Spinal cord (tissue), 10 donors: Measurements from ENCODE around the gene ARHGEF19. TPM values are rescaled to one million over a fixed set of nuclear protein-coding genes. Genes with fewer than 3 reads are reported as not detected.
A peak's percentile ranks its signal among the peaks of the same experiment; 100 is the strongest.

Experiments
- DNase-seq, 6 donors: peaks; one replicate each; pipeline versions ENCODE4 v3.0.0 to v3.0.0-alpha.2; 2013 to 2015; ENCODE audit warnings: low spot score in 6 of 6, low read depth in 4 of 6
- H3K27ac ChIP-seq: one replicate; pipeline ENCODE4 v1.5.1; 2013; ENCODE audit warnings: low read depth, low read length, control low read depth
- H3K27me3 ChIP-seq: one replicate; pipeline ENCODE4 v1.6.1; 2013; ENCODE audit warnings: low read length; ENCODE audit not compliant: control insufficient read depth, insufficient read depth
- H3K36me3 ChIP-seq: one replicate; pipeline ENCODE4 v1.6.1; 2013; ENCODE audit warnings: low read length; ENCODE audit not compliant: control insufficient read depth, insufficient read depth
- H3K4me1 ChIP-seq: one replicate; pipeline ENCODE4 v1.6.1; 2013; ENCODE audit warnings: low read length; ENCODE audit not compliant: control insufficient read depth, insufficient read depth
- H3K4me3 ChIP-seq: one replicate; pipeline ENCODE4 v1.5.1; 2013; ENCODE audit warnings: low read depth, low read length, control low read depth
- H3K9me3 ChIP-seq: one replicate; pipeline ENCODE4 v1.6.1; 2013; ENCODE audit warnings: low read length; ENCODE audit not compliant: control insufficient read depth, insufficient read depth
- WGBS: methylation state at CpG from one replicate; pipeline ENCODE4 v1.1.5; 2013; ENCODE audit warnings: missing lambda C conversion rate; ENCODE audit not compliant: insufficient coverage; 5-methylcytosine and 5-hydroxymethylcytosine counted together
- polyA plus RNA-seq, 2 donors: library from polyadenylated mRNA; unstranded; fragments of 120-200 nt; gene quantifications; one replicate each; pipeline ENCODE4 v1.2.1, GENCODE V29; 2013; ENCODE audit not compliant: insufficient read length in 2 of 2
- total RNA-seq, 2 donors: library from RNA; depleted of rRNA in 1 of 2; stranded (reverse); fragments of 120-200 nt in 1 of 2; fragments of >200 nt in 1 of 2; gene quantifications; one replicate each; pipeline versions ENCODE4 v1.2.3 to v1.2.4, GENCODE V29; 2013 to 2014
- donor health status: healthy.

Gene ARHGEF19
- total and polyA plus RNA-seq, 4 donors, result 1.6 to 5.1 (median 2.5) TPM

GRCh38 chr1:16236511-16237342 lies 24.3 kb upstream of the ARHGEF19 start, which contains the start of gene CPLANE2:
TSS of gene CPLANE2 (minus strand) at chr1:16237183. CDS start at chr1:16236742, 441 bp downstream.
- H3K36me3 ChIP-seq, result peaks cover 16% of the 10 kb centered on the region
- no peaks in the 10 kb centered on the region for H3K9me3 ChIP-seq
- under 1% methylated on average over 57 of the region's 57 CpGs for WGBS
- peak within 1 kb of the TSS; percentile 72 for H3K27ac ChIP-seq
- DNase-seq, result peak; percentile 80 to 98 (median 88)
- H3K4me3 ChIP-seq, result peak within 1 kb of the TSS; percentile 65
- peaks cover 17% of the 10 kb centered on the region for H3K4me1 ChIP-seq
- H3K27me3 ChIP-seq, result no peaks in the 10 kb centered on the region

DNA sequence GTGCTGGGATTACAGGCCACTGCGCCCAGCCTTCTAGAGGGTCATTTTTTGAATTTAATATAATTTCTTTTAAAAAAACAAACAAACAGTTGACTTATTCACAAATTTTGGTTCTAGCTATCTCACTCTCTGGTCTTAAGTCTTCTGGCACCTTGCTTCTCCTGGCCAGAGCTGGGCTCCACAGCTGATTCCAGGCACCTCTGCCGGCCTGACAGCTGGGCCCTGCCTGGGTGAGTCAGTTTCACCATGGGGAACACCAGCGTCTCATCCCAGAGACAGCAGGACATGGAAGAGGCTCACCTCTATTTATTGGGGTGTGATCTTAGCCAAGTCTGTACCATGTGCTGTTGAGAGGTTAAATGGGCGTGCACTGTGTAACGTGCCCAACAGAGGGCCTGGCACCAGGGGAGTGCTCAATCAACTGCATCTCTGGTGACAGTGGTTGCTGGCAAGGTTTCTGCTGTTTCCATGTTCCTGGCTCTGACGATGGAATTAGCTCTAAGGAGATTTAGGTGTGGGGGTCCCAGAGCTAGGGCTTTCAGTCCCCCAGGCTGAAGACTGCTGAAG lies 23.6 kb upstream of the ARHGEF19 start:
- H3K27ac ChIP-seq, result no peak overlapping the region
- DNase-seq, result peak in 2 of 6 donors; percentile 46 to 53
- peaks cover 11% of the 10 kb centered on the region for H3K4me1 ChIP-seq
- WGBS, result 26% methylated on average over 4 of the region's 6 CpGs
- H3K36me3 ChIP-seq, result peaks cover 23% of the 10 kb centered on the region
- H3K27me3 ChIP-seq, result no peaks in the 10 kb centered on the region
- peak overlapping the region; percentile 65 for H3K4me3 ChIP-seq
- H3K9me3 ChIP-seq, result no peaks in the 10 kb centered on the region

DNA sequence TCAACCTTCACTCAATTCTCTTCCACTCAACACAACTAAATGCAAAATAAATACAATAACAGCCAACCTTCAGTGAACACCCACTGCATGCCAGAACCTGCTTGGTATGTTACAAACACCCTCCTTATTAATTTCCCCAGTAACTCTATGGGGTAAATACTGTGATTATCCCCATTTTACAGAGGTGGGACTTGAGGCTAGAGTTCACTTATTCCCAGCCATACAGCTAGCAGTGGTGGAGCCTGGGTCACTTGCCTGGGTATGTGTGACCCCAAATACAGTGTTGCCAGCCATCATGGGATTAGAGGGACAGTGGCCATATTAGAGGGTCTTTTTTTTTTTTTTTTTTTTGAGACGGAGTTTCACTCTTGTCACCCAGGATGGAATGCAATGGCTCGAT lies 22.9 kb upstream of the ARHGEF19 start:
- no CpG with 5 or more reads among the region's 2 CpGs for WGBS
- H3K4me3 ChIP-seq, result no peak overlapping the region
- peaks cover 11% of the 10 kb centered on the region for H3K4me1 ChIP-seq
- peaks cover 1% of the 10 kb centered on the region for H3K27me3 ChIP-seq
- H3K36me3 ChIP-seq, result peaks cover 29% of the 10 kb centered on the region
- DNase-seq, result no peak
- no peaks in the 10 kb centered on the region for H3K9me3 ChIP-seq
- H3K27ac ChIP-seq, result no peak overlapping the region

DNA sequence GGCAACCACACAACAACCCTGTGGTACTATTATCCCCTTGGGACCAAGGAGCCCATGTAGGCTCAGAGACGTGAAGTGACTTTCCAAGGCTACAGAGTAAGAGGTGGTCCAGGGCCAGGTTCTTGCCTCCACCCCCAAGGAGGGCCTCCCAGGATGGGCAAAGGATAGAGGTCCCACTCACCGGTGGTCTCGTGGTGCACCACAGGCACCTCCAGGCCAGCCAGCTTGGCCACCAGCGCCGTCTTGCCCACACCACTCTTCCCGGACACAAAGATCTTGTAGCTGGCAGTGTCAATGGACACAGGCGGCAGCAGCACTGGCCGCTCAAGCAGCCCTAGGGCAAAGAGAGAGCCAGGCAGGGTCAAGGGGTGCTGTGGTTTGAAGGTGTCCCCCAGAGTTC lies 21.0 kb upstream of the ARHGEF19 start:
- no peak for DNase-seq
- WGBS, result 95% methylated on average over 8 of the region's 8 CpGs
- Histone ChIP-seq H3K9me3 (no peaks in the 10 kb centered on the region), H3K4me3 (no peak overlapping the region), H3K27me3 (peaks cover 16% of the 10 kb centered on the region), H3K4me1 (peaks cover 11% of the 10 kb centered on the region), H3K36me3 (peaks cover 37% of the 10 kb centered on the region), H3K27ac (no peak overlapping the region)

GRCh38 chr1:16232316-16232710 lies 19.9 kb upstream of the ARHGEF19 start:
- Histone ChIP-seq H3K4me1 (peaks cover 22% of the 10 kb centered on the region), H3K4me3 (no peak overlapping the region), H3K27ac (no peak overlapping the region), H3K36me3 (peaks cover 37% of the 10 kb centered on the region), H3K27me3 (peaks cover 27% of the 10 kb centered on the region), H3K9me3 (no peaks in the 10 kb centered on the region)
- WGBS, result 96% methylated on average over 5 of the region's 5 CpGs
- no peak for DNase-seq

DNA sequence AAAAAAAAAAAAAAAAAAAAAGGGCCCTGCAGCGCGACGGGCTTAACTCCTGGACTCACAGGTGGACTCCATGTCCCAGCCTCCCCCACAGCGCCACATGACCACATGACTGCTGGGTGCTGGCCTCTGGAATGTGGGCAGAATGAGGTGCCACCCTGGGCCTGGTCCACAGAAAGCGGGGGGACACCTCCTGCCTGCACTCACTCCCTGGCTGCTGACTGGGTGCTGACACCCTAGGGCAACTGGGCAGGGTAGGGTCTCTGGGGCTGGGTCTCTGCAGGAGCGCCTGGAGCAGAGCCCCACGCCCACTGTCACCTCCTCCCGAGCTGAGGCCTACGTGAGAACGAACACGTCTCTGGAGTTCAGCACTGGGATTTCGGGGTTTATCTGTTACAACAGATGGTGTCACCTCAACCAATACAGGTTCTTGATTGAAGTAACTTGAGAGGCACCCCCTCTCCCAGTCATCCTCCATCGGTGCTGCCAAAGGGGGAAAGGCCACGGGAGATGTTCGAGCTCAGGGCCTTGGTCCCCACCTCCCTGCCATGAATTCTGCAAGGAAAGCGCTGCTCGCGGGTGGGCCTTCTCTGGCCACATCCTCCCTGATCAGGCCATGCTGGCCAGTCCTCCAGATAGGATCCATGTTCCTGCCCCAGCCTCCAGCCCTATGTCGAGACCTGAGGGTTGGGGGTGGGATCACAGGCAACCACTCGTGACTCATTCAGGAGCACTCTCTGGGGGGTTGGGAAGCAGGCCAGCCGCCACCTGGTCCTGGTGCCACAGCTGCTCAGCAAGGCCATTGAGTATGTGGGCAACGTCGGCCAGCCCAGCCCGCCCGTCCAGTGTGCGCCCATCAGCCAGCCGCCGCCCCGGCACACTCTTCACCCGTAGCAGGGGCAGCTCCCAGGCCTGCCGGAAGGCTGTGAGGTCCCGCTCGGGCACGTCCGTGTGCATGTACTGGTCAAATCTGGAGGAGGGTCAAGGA lies 19.2 kb upstream of the ARHGEF19 start:
- Histone ChIP-seq H3K36me3 (peaks cover 37% of the 10 kb centered on the region), H3K9me3 (no peaks in the 10 kb centered on the region), H3K27me3 (peaks cover 34% of the 10 kb centered on the region), H3K4me1 (peaks cover 27% of the 10 kb centered on the region), H3K27ac (no peak overlapping the region), H3K4me3 (no peak overlapping the region)
- 85% methylated on average over 30 of the region's 35 CpGs for WGBS
- DNase-seq, result no peak

GRCh38 chr1:16230744-16231143 lies 18.3 kb upstream of the ARHGEF19 start:
- peaks cover 43% of the 10 kb centered on the region for H3K27me3 ChIP-seq

GRCh38 chr1:16229976-16230740 lies 17.7 kb upstream of the ARHGEF19 start:
- no peak for DNase-seq
- no peaks in the 10 kb centered on the region for H3K9me3 ChIP-seq
- H3K4me3 ChIP-seq, result no peak overlapping the region
- H3K27ac ChIP-seq, result no peak overlapping the region
- peaks cover 37% of the 10 kb centered on the region for H3K36me3 ChIP-seq
- peaks cover 23% of the 10 kb centered on the region for H3K4me1 ChIP-seq
- H3K27me3 ChIP-seq, result peaks cover 45% of the 10 kb centered on the region
- WGBS, result 83% methylated on average over 13 of the region's 13 CpGs

More at GRCh38 chr1:16230744-16231143, 18.3 kb upstream of the ARHGEF19 start:
- H3K9me3 ChIP-seq, result no peaks in the 10 kb centered on the region
- peaks cover 23% of the 10 kb centered on the region for H3K4me1 ChIP-seq
- no peak overlapping the region for H3K4me3 ChIP-seq
- H3K27ac ChIP-seq, result no peak overlapping the region
- H3K36me3 ChIP-seq, result peaks cover 37% of the 10 kb centered on the region
- 78% methylated on average over 9 of the region's 13 CpGs for WGBS
- no peak for DNase-seq
